NOMO-1 treated with DMSO at 0.1 percent for 48 hours (cell line): ENCODE data around the gene ZSCAN2.

ENCODE experiments used
- DNase-seq: peaks from one replicate; lab custom pipeline; 2025; ENCODE audit not compliant: unreplicated experiment; lab: John Stamatoyannopoulos, UW

ZSCAN2 gene

GRCh38 chr15:84668221-84668982, 67.6 kb downstream of the ZSCAN2 start:
- DNase-seq = no peak

DNA sequence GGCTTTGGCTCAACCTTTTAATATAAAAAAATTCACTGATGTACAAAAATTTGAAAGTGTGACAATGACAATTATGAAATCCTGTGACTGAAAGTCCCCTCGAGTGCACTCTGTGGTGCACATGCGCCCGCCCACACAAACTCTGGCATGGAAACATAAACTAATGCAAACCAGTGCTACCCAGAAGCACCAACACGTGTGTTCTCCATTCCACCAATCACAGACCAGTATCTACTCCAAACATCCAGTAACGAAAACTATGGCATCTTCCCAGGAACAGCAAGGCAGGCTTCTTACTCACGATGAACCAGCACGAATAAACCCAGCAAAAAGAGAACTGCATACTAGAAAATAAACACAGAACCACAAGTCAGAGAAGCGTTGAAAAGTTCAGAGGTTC, 68.9 kb downstream of the ZSCAN2 start:
- DNase-seq = no peak

DNA sequence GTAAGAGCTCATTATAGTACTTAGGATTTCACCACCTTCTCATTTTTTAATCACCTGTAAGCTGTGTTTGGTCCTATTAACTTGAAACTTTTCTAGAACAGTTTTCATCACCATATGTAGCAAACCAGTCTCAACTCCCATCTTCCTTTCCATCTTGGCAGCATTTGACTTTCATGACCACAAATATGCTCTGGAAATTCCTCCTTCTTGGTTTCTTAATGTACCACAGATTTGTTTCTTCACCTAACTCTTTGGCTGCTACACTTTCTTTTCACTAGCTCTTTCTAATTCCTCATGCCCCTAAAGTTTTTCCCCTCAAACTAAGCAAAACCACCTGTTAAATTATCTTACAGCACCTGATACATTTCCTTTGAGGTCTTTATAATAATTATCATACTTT, 70.4 kb downstream of the ZSCAN2 start:
- DNase-seq = no peak
